IMR-90 (cell line): ENCODE results near the gene NEAT1. TPM values are rescaled to one million over a fixed set of nuclear protein-coding genes. Genes with fewer than 3 reads are reported as not detected.

Experiments used
- ATAC-seq: fragments of 200-7000 bp; cut with Tn5 transposase; 2 replicates; pipeline ENCODE4 v1.9.1; 2020; ENCODE audit warnings: low read depth, mild to moderate bottlenecking, moderate library complexity
- BruUV-seq: library from RNA; stranded (reverse); fragments of 400-500 nt; replicated peaks from 2 replicates; lab custom pipeline; 2021; lab: Mats Ljungman, UMichigan
- CTCF ChIA-PET: fragments of 300-600 bp; formaldehyde crosslinking; extraction: SDS; loops from one replicate; lab custom pipeline; 2021; ENCODE audit warnings: antibody characterized with exemption; lab: Yijun Ruan, JAX
- POLR2A ChIA-PET: fragments of 300-600 bp; sonication (Branson Sonifier 250); formaldehyde crosslinking; loops from one replicate; lab custom pipeline; 2022; ENCODE audit warnings: antibody characterized with exemption; ENCODE audit not compliant: unreplicated experiment; lab: Charles Lee
- DNase-seq: peaks from one replicate; pipeline ENCODE4 v3.0.0; 2013
- H2AFZ ChIP-seq: replicated peaks from 2 replicates; pipeline ENCODE3; 2013; ENCODE audit warnings: low read length, mild to moderate bottlenecking; ENCODE audit not compliant: poor library complexity
- H2AK5ac ChIP-seq: 2 replicates; pipeline ENCODE4 v1.6.1; 2013; ENCODE audit warnings: low read depth, low read length, inconsistent platforms
- H2AK9ac ChIP-seq: replicated peaks from 2 replicates; pipeline ENCODE3; 2013; ENCODE audit warnings: mild to moderate bottlenecking, low read depth, low read length, moderate library complexity; ENCODE audit not compliant: poor library complexity
- H2BK120ac ChIP-seq: 2 replicates; pipeline ENCODE4 v1.6.1; 2013; ENCODE audit warnings: low read depth, low read length, inconsistent platforms
- H2BK15ac ChIP-seq: 3 replicates; pipeline ENCODE4 v1.6.1; 2013; ENCODE audit warnings: low read depth, low read length, inconsistent platforms
- H2BK20ac ChIP-seq: 2 replicates; pipeline ENCODE4 v1.6.1; 2013; ENCODE audit warnings: low read depth, mild to moderate bottlenecking, inconsistent platforms, low read length, moderate library complexity
- H2BK5ac ChIP-seq: 2 replicates; pipeline ENCODE4 v1.6.1; 2013; ENCODE audit warnings: mild to moderate bottlenecking, low read depth, low read length, inconsistent platforms; ENCODE audit not compliant: poor library complexity, severe bottlenecking
- H3K14ac ChIP-seq: replicated peaks from 2 replicates; pipeline ENCODE4 v1.6.1; 2013; ENCODE audit warnings: low read depth, low read length, inconsistent platforms
- H3K18ac ChIP-seq: 2 replicates; pipeline ENCODE4 v1.6.1; 2013; ENCODE audit warnings: low read depth, low read length, control low read depth
- H3K23ac ChIP-seq: 2 replicates; pipeline ENCODE4 v1.6.1; 2013; ENCODE audit warnings: low read depth, low read length, inconsistent platforms
- H3K27ac ChIP-seq: 2 replicates; pipeline ENCODE4 v1.5.1; 2013; ENCODE audit warnings: mild to moderate bottlenecking, control low read depth, low read length; ENCODE audit not compliant: insufficient read depth
- H3K27me3 ChIP-seq: 2 replicates; pipeline ENCODE4 v1.6.1; 2013; ENCODE audit warnings: low read length; ENCODE audit not compliant: control insufficient read depth, insufficient read depth
- H3K36me3 ChIP-seq: 2 replicates; pipeline ENCODE4 v1.6.1; 2013; ENCODE audit warnings: low read length, mixed read lengths; ENCODE audit not compliant: control insufficient read depth, insufficient read depth
- H3K4ac ChIP-seq: 2 replicates; pipeline ENCODE4 v1.6.1; 2013; ENCODE audit warnings: low read depth, low read length, inconsistent platforms
- H3K4me1 ChIP-seq: 2 replicates; pipeline ENCODE4 v1.6.1; 2013; ENCODE audit warnings: low read length, mixed read lengths; ENCODE audit not compliant: control insufficient read depth, insufficient read depth
- H3K4me2 ChIP-seq: 2 replicates; pipeline ENCODE4 v1.6.1; 2013; ENCODE audit warnings: low read depth, mild to moderate bottlenecking, control low read depth, low read length, moderate library complexity
- H3K4me3 ChIP-seq: 2 replicates; pipeline ENCODE4 v1.5.1; 2013; ENCODE audit warnings: low read depth, mild to moderate bottlenecking, control low read depth, low read length, moderate library complexity; ENCODE audit not compliant: insufficient read depth
- H3K56ac ChIP-seq: 2 replicates; pipeline ENCODE4 v1.6.1; 2013; ENCODE audit warnings: low read length, inconsistent platforms; ENCODE audit not compliant: insufficient read depth; ENCODE audit errors: extremely low read depth
- H3K79me1 ChIP-seq, 2 experiments: 2 replicates each; pipeline ENCODE4 v1.6.1; 2013; ENCODE audit warnings: low read length in 2 of 2, inconsistent platforms in 1 of 2, low read depth in 1 of 2
- H3K9ac ChIP-seq: 2 replicates; pipeline ENCODE4 v1.6.1; 2013; ENCODE audit warnings: low read depth, low read length, control low read depth
- H3K9me1 ChIP-seq: 2 replicates; pipeline ENCODE4 v1.6.1; 2013; ENCODE audit warnings: low read length, inconsistent platforms; ENCODE audit not compliant: insufficient read depth
- H3K9me3 ChIP-seq: 2 replicates; pipeline ENCODE4 v1.6.1; 2013; ENCODE audit warnings: low read length; ENCODE audit not compliant: control insufficient read depth, insufficient read depth
- H4K20me1 ChIP-seq: 2 replicates; pipeline ENCODE4 v1.6.1; 2013; ENCODE audit warnings: low read length, inconsistent platforms; ENCODE audit not compliant: insufficient read depth
- H4K5ac ChIP-seq: 2 replicates; pipeline ENCODE4 v1.6.1; 2013; ENCODE audit warnings: mild to moderate bottlenecking, low read depth, low read length, control low read depth
- H4K8ac ChIP-seq, 2 experiments: 2 replicates each; pipeline ENCODE4 v1.6.1; 2013; ENCODE audit warnings: low read depth in 2 of 2, low read length in 2 of 2, control low read depth in 1 of 2, inconsistent platforms in 1 of 2
- H4K91ac ChIP-seq: 2 replicates; pipeline ENCODE4 v1.6.1; 2013; ENCODE audit warnings: low read depth, low read length, inconsistent platforms; ENCODE audit not compliant: insufficient read depth
- BHLHE40 ChIP-seq: fragments of 150-350 bp; IDR thresholded peaks from 2 replicates; pipeline ENCODE4 v1.6.1; 2016; ENCODE audit warnings: mild to moderate bottlenecking, low read depth, low read length
- CEBPB ChIP-seq: IDR thresholded peaks from 2 replicates; pipeline ENCODE4 v1.6.1; 2012; ENCODE audit warnings: low read depth, low read length, improper control_type of control experiment
- CHD1 ChIP-seq: IDR thresholded peaks from 2 replicates; pipeline ENCODE4 v1.6.1; 2012; ENCODE audit warnings: low read depth, low read length, improper control_type of control experiment
- CTCF ChIP-seq: conservative IDR thresholded peaks from 2 replicates; pipeline ENCODE4 v1.5.1; 2012; ENCODE audit warnings: mild to moderate bottlenecking, low read depth, low read length, improper control_type of control experiment
- FOS ChIP-seq: fragments of 150-350 bp; IDR thresholded peaks from 2 replicates; pipeline ENCODE4 v1.6.1; 2016; ENCODE audit warnings: low read depth, low read length
- MAFK ChIP-seq: IDR thresholded peaks from 2 replicates; pipeline ENCODE4 v1.6.1; 2012; ENCODE audit warnings: low read depth, low read length, improper control_type of control experiment
- MAZ ChIP-seq: IDR thresholded peaks from 2 replicates; pipeline ENCODE4 v1.6.1; 2012; ENCODE audit warnings: low read depth, mild to moderate bottlenecking, low read length, improper control_type of control experiment, moderate library complexity, borderline replicate concordance
- MXI1 ChIP-seq: IDR thresholded peaks from 2 replicates; pipeline ENCODE4 v1.6.1; 2012; ENCODE audit warnings: low read depth, mild to moderate bottlenecking, low read length, moderate library complexity, borderline replicate concordance
- NFE2L2 ChIP-seq: fragments of 150-350 bp; IDR thresholded peaks from 2 replicates; pipeline ENCODE4 v1.6.1; 2016; ENCODE audit warnings: low read depth, mild to moderate bottlenecking, low read length
- POLR2A ChIP-seq: IDR thresholded peaks from 2 replicates; pipeline ENCODE4 v1.6.1; 2012; ENCODE audit warnings: mild to moderate bottlenecking, low read depth, low read length
- RAD21 ChIP-seq: IDR thresholded peaks from 2 replicates; pipeline ENCODE4 v1.6.1; 2012; ENCODE audit warnings: low read length, improper control_type of control experiment
- RCOR1 ChIP-seq: IDR thresholded peaks from 2 replicates; pipeline ENCODE4 v1.6.1; 2012; ENCODE audit warnings: mild to moderate bottlenecking, low read length, improper control_type of control experiment; ENCODE audit not compliant: insufficient replicate concordance
- RFX5 ChIP-seq: IDR thresholded peaks from 2 replicates; pipeline ENCODE4 v1.8.0; 2012; ENCODE audit warnings: low read depth, mild to moderate bottlenecking, low read length, moderate library complexity
- SMC3 ChIP-seq: fragments of 150-350 bp; IDR thresholded peaks from 2 replicates; pipeline ENCODE4 v1.6.1; 2016; ENCODE audit warnings: low read depth, mild to moderate bottlenecking, antibody characterized with exemption, low read length, moderate library complexity
- WGBS, 2 experiments: methylation state at CpG; one replicate each; pipeline versions ENCODE4 v1.1.5 to v1.1.7; 2013; ENCODE audit warnings: missing lambda C conversion rate in 2 of 2; ENCODE audit not compliant: insufficient read length in 1 of 2; ENCODE audit errors: extremely low coverage in 2 of 2; 5-methylcytosine and 5-hydroxymethylcytosine counted together
- dilution Hi-C: fragments of 300-500 bp; cut with HindIII; formaldehyde crosslinking; loops from one replicate; pipeline ENCODE4 v1.14.3; 2018; ENCODE audit warnings: low sequenced_read_pairs; ENCODE audit not compliant: unreplicated experiment
- in situ Hi-C: fragments of 300-500 bp; cut with MboI; formaldehyde crosslinking; loops from 3 replicates; pipeline ENCODE4 v1.14.3; 2019; ENCODE audit warnings: low sequenced_read_pairs, inconsistent platforms, mixed read lengths
- intact Hi-C: fragments of 100-400 bp; cut with micrococcal nuclease; formaldehyde crosslinking; loops from 2 replicates; pipeline ENCODE4 v1.10.0; 2022
- polyA plus RNA-seq, 3 experiments: library from polyadenylated mRNA; depleted of rRNA; stranded (reverse); fragments of >200 nt; gene quantifications; 2 replicates each; pipeline ENCODE4 v1.2.3, GENCODE V29; 2012; ENCODE audit warnings: low replicate concordance in 1 of 3
- total RNA-seq: library from RNA; depleted of rRNA; stranded (reverse); fragments of >200 nt; gene quantifications from 2 replicates; pipeline ENCODE4 v1.2.3, GENCODE V29; 2012
- TF ChIP-seq, protein P1 (sequence below): fragments of 150-350 bp; IDR thresholded peaks from 2 replicates; pipeline ENCODE4 v1.6.1; 2016; ENCODE audit warnings: low read depth, mild to moderate bottlenecking, low read length, moderate library complexity, borderline replicate concordance
- TF ChIP-seq, protein P2 (sequence below): fragments of 150-350 bp; IDR thresholded peaks from 2 replicates; pipeline ENCODE4 v1.6.1; 2017; ENCODE audit warnings: mild to moderate bottlenecking, antibody characterized with exemption, low read length, low read depth

The NEAT1 gene
- total and polyA plus RNA-seq, 2 of the 4 experiments (the other 2 are of a cell fraction): 30.1 to 114 TPM

DNA sequence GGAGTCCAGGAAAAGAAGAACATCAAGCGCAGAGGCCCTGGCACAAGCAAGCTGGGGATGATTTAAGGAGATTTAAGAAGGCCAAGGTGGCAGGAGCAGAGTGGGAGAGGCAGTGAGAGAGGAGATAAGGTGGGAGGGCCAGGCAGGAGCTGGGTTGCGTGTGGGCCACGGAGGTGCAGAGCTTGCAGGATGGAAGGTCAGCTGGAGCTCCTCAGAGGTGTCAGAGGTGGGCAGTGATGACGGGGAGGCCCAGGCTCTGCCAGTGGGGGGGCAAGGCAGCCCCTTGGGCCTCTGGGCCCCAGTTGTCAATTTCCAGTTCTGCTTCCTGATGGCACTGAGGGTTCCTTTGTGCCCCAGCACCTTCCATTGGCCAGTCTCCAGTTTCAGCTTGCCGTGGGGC lies 29.7 kb upstream of the NEAT1 start:
- ATAC-seq: no peak
- no peak overlapping the region for H3K56ac ChIP-seq
- no peak overlapping the region for H3K18ac ChIP-seq
- H2BK20ac ChIP-seq: no peak overlapping the region
- in situ Hi-C loops: no loop called here
- no peak for TF ChIP-seq POLR2A
- no peak for TF ChIP-seq MAZ
- TF ChIP-seq, protein P1, sequence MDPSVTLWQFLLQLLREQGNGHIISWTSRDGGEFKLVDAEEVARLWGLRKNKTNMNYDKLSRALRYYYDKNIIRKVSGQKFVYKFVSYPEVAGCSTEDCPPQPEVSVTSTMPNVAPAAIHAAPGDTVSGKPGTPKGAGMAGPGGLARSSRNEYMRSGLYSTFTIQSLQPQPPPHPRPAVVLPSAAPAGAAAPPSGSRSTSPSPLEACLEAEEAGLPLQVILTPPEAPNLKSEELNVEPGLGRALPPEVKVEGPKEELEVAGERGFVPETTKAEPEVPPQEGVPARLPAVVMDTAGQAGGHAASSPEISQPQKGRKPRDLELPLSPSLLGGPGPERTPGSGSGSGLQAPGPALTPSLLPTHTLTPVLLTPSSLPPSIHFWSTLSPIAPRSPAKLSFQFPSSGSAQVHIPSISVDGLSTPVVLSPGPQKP: no peak
- no peak for TF ChIP-seq RCOR1
- TF ChIP-seq SMC3: no peak
- TF ChIP-seq FOS: no peak
- no peak for TF ChIP-seq CHD1
- no peak for TF ChIP-seq CTCF
- no peak for TF ChIP-seq NFE2L2
- TF ChIP-seq, protein P2, sequence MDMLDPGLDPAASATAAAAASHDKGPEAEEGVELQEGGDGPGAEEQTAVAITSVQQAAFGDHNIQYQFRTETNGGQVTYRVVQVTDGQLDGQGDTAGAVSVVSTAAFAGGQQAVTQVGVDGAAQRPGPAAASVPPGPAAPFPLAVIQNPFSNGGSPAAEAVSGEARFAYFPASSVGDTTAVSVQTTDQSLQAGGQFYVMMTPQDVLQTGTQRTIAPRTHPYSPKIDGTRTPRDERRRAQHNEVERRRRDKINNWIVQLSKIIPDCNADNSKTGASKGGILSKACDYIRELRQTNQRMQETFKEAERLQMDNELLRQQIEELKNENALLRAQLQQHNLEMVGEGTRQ: no peak
- no peak for TF ChIP-seq MAFK
- no peak for TF ChIP-seq RAD21
- TF ChIP-seq MXI1: no peak
- no peak for TF ChIP-seq BHLHE40
- TF ChIP-seq RFX5: no peak
- TF ChIP-seq CEBPB: no peak
- DNase-seq: no peak
- ChIA-PET CTCF (interaction anchor here (0.5 kb wide), 1 partner anchor 40 kb away, joined by 3 read pairs; no protein-coding TSS in a partner anchor), POLR2A (interaction anchor here (0.5 to 0.6 kb wide), 2 partner anchors 47 to 116 kb away, joined by 11 to 12 read pairs; no protein-coding TSS in a partner anchor)
- no peak overlapping the region for H2BK120ac ChIP-seq
- no peak overlapping the region for H3K9ac ChIP-seq
- peaks cover 14% of the 10 kb centered on the region for H3K9me1 ChIP-seq
- H4K5ac ChIP-seq: no peak overlapping the region
- H3K27me3 ChIP-seq: no peaks in the 10 kb centered on the region
- H3K36me3 ChIP-seq: peaks cover 42% of the 10 kb centered on the region
- H3K4me2 ChIP-seq: no peak overlapping the region
- 0 out of 4 replicates have a peak overlapping the region, but pooled peaks of 1 of the 2 experiments have one; percentile 1 for H4K8ac ChIP-seq
- no peak overlapping the region for H3K23ac ChIP-seq
- H2AFZ ChIP-seq: no peak overlapping the region
- no peak overlapping the region for H2BK15ac ChIP-seq
- H3K14ac ChIP-seq: no peak overlapping the region
- no peak overlapping the region for H2BK5ac ChIP-seq
- H3K4me1 ChIP-seq: peaks cover 22% of the 10 kb centered on the region
- H3K4ac ChIP-seq: no peak overlapping the region
- peaks cover 8% of the 10 kb centered on the region; the same call in 1 of the 2 replicates for H4K20me1 ChIP-seq
- H3K4me3 ChIP-seq: no peak overlapping the region
- H2AK9ac ChIP-seq: peak overlapping the region; percentile 71
- no TSS peak for BruUV-seq
- H2AK5ac ChIP-seq: no peak overlapping the region
- peaks cover 15 to 82% of the 10 kb centered on the region in 2 experiments for H3K79me1 ChIP-seq
- intact Hi-C loops: no loop called here
- no peaks in the 10 kb centered on the region for H3K9me3 ChIP-seq
- no peak overlapping the region for H3K27ac ChIP-seq
- dilution Hi-C loops: no loop called here
- WGBS, 2 experiments: 94% methylated on average over 5 of the region's 5 CpGs; no CpG with 5 or more reads in 1 of the 2 experiments
- H4K91ac ChIP-seq: no peak overlapping the region
